ENCODE data around the gene EXOC1L. TPM values are rescaled to one million over a fixed set of nuclear protein-coding genes. Genes with fewer than 3 reads are reported as not detected.
A peak's percentile ranks its signal among the peaks of the same experiment; 100 is the strongest.

EXOC1L gene
- total and polyA plus RNA-seq, 9 of the 15 experiments (the other 6 are each of a cell fraction or from before 2014, with no cell fraction given), result 0.38 to 3.9 (median 1.0) TPM; not detected in 1

DNA sequence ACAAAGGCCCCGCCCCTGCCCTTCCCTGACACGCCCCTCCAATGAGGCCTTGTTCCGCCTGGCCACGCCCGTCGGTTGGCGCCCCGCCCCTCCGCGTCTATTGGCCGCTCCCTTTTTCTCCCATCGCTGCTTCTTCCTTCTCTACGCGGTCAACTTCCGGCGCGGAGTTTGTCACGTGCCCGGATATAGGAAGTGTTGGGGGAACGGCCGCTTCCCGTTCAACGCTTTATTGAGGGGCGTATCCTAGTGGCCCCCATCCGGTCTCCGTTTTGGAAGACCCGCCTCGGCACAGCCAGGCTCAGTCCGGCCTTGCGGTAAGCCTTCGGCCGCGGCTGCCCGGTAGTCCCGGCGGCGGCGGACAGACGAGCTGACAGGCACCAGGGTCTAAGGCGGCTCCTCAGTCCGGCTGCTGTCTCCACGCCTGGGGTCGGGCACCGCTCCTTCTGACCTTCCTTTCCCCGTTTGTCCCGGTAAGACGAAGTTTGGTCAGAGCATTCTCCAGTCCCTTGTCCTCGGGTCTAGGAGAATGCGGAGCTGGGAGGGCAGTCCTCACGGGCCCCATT is 34.0 kb downstream of the EXOC1L start, which contains the start of gene EXOC1 (continued):
- TF ChIP-seq ZBTB7A (IDR thresholded peaks at IDR 0.05; ENCODE audit: borderline replicate concordance, control insufficient read depth, low read depth, low read length) (peak; percentile 88), C11orf30 (IDR thresholded peaks at IDR 0.05; ENCODE audit: low read depth) (peak; percentile 84), CBFA2T2 (conservative IDR thresholded peaks at IDR 0.05) (peak; percentile 72), RHOXF2B (CRISPR knock-in tag; conservative IDR thresholded peaks at IDR 0.05) (no peak), ELF2 (CRISPR knock-in tag; IDR thresholded peaks at IDR 0.05) (peak; percentile 98), SUPT5H (IDR thresholded peaks at IDR 0.05) (peak; percentile 84), ZNF12 (CRISPR knock-in tag; IDR thresholded peaks at IDR 0.05) (0 out of 2 replicates have a peak, but pooled peaks have one; percentile 44), TBP (optimal IDR thresholded peaks at IDR 0.05; ENCODE audit: low read depth, low read length) (peak; percentile 49), CBX1 (IDR thresholded peaks at IDR 0.05; ENCODE audit: low read depth) (peak; percentile 74; the same call in 1 of the 2 replicates), CREM (IDR thresholded peaks at IDR 0.05; ENCODE audit: low read depth) (peak; percentile 86), PML (IDR thresholded peaks at IDR 0.05; ENCODE audit: low read length) (peak; percentile 68; the same call in 1 of the 2 replicates), SPI1 (IDR thresholded peaks at IDR 0.05; ENCODE audit: borderline replicate concordance, low read depth, low read length) (peak; percentile 62), CC2D1A (IDR thresholded peaks at IDR 0.05) (peak; percentile 51; the same call in 1 of the 2 replicates), NFIX (CRISPR knock-in tag; IDR thresholded peaks at IDR 0.05; ENCODE audit: low read depth) (no peak), MTA3 (IDR thresholded peaks at IDR 0.05; ENCODE audit: borderline replicate concordance) (peak; percentile 85; the same call in 1 of the 2 replicates), POLR2AphosphoS5 (IDR thresholded peaks at IDR 0.05; ENCODE audit: control insufficient read depth, insufficient read depth, low read depth, low read length) (peak; percentile 58), CREB1 (IDR thresholded peaks at IDR 0.05) (peak; percentile 80), CREB1 (CRISPR knock-in tag; IDR thresholded peaks at IDR 0.05) (peak; percentile 59; the same call in 1 of the 2 replicates), SOX6 (IDR thresholded peaks at IDR 0.05) (0 out of 2 replicates have a peak, but pooled peaks have one; percentile 27), SP1 (CRISPR knock-in tag; IDR thresholded peaks at IDR 0.05) (peak; percentile 88), GABPB1 (CRISPR knock-in tag; IDR thresholded peaks at IDR 0.05) (peak; percentile 94), FOS (IDR thresholded peaks at IDR 0.05; ENCODE audit: extremely low read depth, insufficient read length) (peak; percentile 1)
- TF ChIP-seq, protein P1, sequence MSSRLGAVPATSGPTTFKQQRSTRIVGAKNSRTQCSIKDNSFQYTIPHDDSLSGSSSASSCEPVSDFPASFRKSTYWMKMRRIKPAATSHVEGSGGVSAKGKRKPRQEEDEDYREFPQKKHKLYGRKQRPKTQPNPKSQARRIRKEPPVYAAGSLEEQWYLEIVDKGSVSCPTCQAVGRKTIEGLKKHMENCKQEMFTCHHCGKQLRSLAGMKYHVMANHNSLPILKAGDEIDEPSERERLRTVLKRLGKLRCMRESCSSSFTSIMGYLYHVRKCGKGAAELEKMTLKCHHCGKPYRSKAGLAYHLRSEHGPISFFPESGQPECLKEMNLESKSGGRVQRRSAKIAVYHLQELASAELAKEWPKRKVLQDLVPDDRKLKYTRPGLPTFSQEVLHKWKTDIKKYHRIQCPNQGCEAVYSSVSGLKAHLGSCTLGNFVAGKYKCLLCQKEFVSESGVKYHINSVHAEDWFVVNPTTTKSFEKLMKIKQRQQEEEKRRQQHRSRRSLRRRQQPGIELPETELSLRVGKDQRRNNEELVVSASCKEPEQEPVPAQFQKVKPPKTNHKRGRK (tag; IDR thresholded peaks at IDR 0.05), result no peak
- TF ChIP-seq, protein P2, sequence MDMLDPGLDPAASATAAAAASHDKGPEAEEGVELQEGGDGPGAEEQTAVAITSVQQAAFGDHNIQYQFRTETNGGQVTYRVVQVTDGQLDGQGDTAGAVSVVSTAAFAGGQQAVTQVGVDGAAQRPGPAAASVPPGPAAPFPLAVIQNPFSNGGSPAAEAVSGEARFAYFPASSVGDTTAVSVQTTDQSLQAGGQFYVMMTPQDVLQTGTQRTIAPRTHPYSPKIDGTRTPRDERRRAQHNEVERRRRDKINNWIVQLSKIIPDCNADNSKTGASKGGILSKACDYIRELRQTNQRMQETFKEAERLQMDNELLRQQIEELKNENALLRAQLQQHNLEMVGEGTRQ (CRISPR knock-in tag; IDR thresholded peaks at IDR 0.05), result peak; percentile 98
- TF ChIP-seq, protein P3, sequence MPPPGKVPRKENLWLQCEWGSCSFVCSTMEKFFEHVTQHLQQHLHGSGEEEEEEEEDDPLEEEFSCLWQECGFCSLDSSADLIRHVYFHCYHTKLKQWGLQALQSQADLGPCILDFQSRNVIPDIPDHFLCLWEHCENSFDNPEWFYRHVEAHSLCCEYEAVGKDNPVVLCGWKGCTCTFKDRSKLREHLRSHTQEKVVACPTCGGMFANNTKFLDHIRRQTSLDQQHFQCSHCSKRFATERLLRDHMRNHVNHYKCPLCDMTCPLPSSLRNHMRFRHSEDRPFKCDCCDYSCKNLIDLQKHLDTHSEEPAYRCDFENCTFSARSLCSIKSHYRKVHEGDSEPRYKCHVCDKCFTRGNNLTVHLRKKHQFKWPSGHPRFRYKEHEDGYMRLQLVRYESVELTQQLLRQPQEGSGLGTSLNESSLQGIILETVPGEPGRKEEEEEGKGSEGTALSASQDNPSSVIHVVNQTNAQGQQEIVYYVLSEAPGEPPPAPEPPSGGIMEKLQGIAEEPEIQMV (tag; conservative IDR thresholded peaks at IDR 0.05; ENCODE audit: low read depth), result no peak
- TF ChIP-seq, protein P4, sequence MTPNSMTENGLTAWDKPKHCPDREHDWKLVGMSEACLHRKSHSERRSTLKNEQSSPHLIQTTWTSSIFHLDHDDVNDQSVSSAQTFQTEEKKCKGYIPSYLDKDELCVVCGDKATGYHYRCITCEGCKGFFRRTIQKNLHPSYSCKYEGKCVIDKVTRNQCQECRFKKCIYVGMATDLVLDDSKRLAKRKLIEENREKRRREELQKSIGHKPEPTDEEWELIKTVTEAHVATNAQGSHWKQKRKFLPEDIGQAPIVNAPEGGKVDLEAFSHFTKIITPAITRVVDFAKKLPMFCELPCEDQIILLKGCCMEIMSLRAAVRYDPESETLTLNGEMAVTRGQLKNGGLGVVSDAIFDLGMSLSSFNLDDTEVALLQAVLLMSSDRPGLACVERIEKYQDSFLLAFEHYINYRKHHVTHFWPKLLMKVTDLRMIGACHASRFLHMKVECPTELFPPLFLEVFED (CRISPR knock-in tag; conservative IDR thresholded peaks at IDR 0.05), result 0 out of 2 replicates have a peak, but pooled peaks have one; percentile 26
